Stimulated activated CD4-positive, alpha-beta T cell treated with anti-CD3 and anti-CD28 coated beads, TNF-alpha, amount 100 ng/mL, for 1 hour (primary cell): ENCODE measurements around the gene COL11A2.
A peak's percentile ranks its signal among the peaks of the same experiment; 100 is the strongest.
"Not testable (repeated sequence)": the region's sequence is repeated elsewhere in the genome, so short reads cannot be mapped to it uniquely, and the experiment has no call there.

Experiments used
- DNase-seq, 3 donors: peaks; one replicate each; pipeline ENCODE4 v3.0.0-alpha.2; 2020; ENCODE audit warnings: low read depth in 3 of 3, low spot score in 1 of 3

COL11A2 gene

GRCh38 chr6:33192105-33192646 lies at the start of gene COL11A2:
Gene COL11A2, minus strand, starts transcription at chr6:33192467. Its CDS starts 227 bp downstream, at chr6:33192240.
- DNase-seq = no peak

- no peak for DNase-seq
These were observed 49.7 kb upstream of the COL11A2 start for GRCh38 chr6:33241968-33242367.

- no peak for DNase-seq
These were observed 45.5 kb upstream of the COL11A2 start for GRCh38 chr6:33237741-33238140.

GRCh38 chr6:33236852-33237251 lies 44.6 kb upstream of the COL11A2 start:
- DNase-seq = no peak

GRCh38 chr6:33236328-33236727 lies 44.1 kb upstream of the COL11A2 start:
- DNase-seq = no peak

GRCh38 chr6:33235221-33235634 lies 43.0 kb upstream of the COL11A2 start:
- DNase-seq = no peak

GRCh38 chr6:33226503-33227120 lies 34.3 kb upstream of the COL11A2 start:
- not testable (repeated sequence) for DNase-seq

GRCh38 chr6:33217681-33218080 lies 25.4 kb upstream of the COL11A2 start:
- no peak for DNase-seq

GRCh38 chr6:33217246-33217645 lies 25.0 kb upstream of the COL11A2 start:
- DNase-seq = no peak

- no peak for DNase-seq
These were observed 23.9 kb upstream of the COL11A2 start for GRCh38 chr6:33216117-33216649.

GRCh38 chr6:33215271-33216116 lies 23.2 kb upstream of the COL11A2 start:
- no peak for DNase-seq

GRCh38 chr6:33213989-33214335 lies 21.7 kb upstream of the COL11A2 start:
- DNase-seq = no peak

GRCh38 chr6:33213166-33213988 lies 21.1 kb upstream of the COL11A2 start:
- no peak for DNase-seq

GRCh38 chr6:33212857-33213165 lies 20.5 kb upstream of the COL11A2 start:
- no peak for DNase-seq

GRCh38 chr6:33211666-33212422 lies 19.6 kb upstream of the COL11A2 start:
- no peak for DNase-seq

- DNase-seq = no peak
These were observed 18.9 kb upstream of the COL11A2 start for GRCh38 chr6:33211136-33211535.

GRCh38 chr6:33209856-33210255 lies 17.6 kb upstream of the COL11A2 start:
- no peak for DNase-seq

GRCh38 chr6:33208091-33208967 lies 16.1 kb upstream of the COL11A2 start, which contains the start of gene RING1:
Gene RING1, plus strand, starts transcription at chr6:33208500. Its CDS starts 323 bp downstream, at chr6:33208823.
- DNase-seq = peak; percentile 65 to 79 (median 72)

GRCh38 chr6:33207552-33208090 lies 15.4 kb upstream of the COL11A2 start:
- DNase-seq = no peak
